IPS DF 6.9 (cell line): Measurements from ENCODE around the gene GALNT2.

ENCODE experiments used
- DNase-seq: peaks from one replicate; pipeline ENCODE4 v3.0.0-alpha.2; 2013; ENCODE audit warnings: low read depth, low spot score
- H3K27ac ChIP-seq: one replicate; pipeline ENCODE4 v1.5.1; 2013; ENCODE audit warnings: low read length, control low read depth
- H3K27me3 ChIP-seq: 2 replicates; pipeline ENCODE4 v1.6.1; 2013; ENCODE audit warnings: mild to moderate bottlenecking, low read length; ENCODE audit not compliant: control insufficient read depth, insufficient read depth
- H3K36me3 ChIP-seq: 2 replicates; pipeline ENCODE4 v1.6.1; 2013; ENCODE audit warnings: low read length; ENCODE audit not compliant: control insufficient read depth, insufficient read depth
- H3K4me1 ChIP-seq: 2 replicates; pipeline ENCODE4 v1.6.1; 2013; ENCODE audit warnings: low read length; ENCODE audit not compliant: control insufficient read depth, insufficient read depth
- H3K4me3 ChIP-seq: 2 replicates; pipeline ENCODE4 v1.5.1; 2013; ENCODE audit warnings: mild to moderate bottlenecking, low read length
- H3K9me3 ChIP-seq: 2 replicates; pipeline ENCODE4 v1.6.1; 2013; ENCODE audit warnings: low read length, inconsistent platforms; ENCODE audit not compliant: control insufficient read depth, insufficient read depth
- WGBS: extraction: QIAGEN DNeasy Blood & Tissue Kit; methylation state at CpG from one replicate; pipeline ENCODE4 v1.1.7; 2013; ENCODE audit warnings: mixed read lengths, missing lambda C conversion rate; ENCODE audit not compliant: insufficient read length, insufficient coverage; 5-methylcytosine and 5-hydroxymethylcytosine counted together

Gene GALNT2

DNA sequence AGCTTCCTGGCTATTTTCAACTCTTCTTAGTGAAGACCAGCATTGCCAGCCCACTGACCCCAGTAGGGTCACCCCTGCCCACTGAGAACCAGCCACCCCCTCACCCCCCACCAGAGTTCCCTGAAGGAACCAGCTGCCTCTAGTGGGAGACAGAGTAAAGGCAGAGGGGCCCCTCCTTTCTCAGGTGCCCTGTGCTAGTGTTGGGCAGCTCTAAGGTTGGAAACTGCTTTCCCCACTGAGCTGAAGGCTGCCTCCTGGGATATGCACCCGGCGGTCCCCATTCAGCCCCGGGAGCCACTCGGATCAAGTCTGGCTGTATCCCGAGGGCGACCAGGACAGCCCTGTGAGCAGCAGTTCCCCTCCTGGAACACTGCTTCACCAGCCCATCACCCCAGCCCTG, 248.1 kb downstream of the GALNT2 start:
- Histone ChIP-seq H3K4me1 (peaks cover 3% of the 10 kb centered on the region; the same call in 1 of the 2 replicates), H3K9me3 (no peaks in the 10 kb centered on the region), H3K27ac (no peak overlapping the region), H3K4me3 (no peak overlapping the region), H3K27me3 (no peaks in the 10 kb centered on the region), H3K36me3 (no peaks in the 10 kb centered on the region)
- no peak for DNase-seq
- no CpG with 5 or more reads among the region's 6 CpGs for WGBS

DNA sequence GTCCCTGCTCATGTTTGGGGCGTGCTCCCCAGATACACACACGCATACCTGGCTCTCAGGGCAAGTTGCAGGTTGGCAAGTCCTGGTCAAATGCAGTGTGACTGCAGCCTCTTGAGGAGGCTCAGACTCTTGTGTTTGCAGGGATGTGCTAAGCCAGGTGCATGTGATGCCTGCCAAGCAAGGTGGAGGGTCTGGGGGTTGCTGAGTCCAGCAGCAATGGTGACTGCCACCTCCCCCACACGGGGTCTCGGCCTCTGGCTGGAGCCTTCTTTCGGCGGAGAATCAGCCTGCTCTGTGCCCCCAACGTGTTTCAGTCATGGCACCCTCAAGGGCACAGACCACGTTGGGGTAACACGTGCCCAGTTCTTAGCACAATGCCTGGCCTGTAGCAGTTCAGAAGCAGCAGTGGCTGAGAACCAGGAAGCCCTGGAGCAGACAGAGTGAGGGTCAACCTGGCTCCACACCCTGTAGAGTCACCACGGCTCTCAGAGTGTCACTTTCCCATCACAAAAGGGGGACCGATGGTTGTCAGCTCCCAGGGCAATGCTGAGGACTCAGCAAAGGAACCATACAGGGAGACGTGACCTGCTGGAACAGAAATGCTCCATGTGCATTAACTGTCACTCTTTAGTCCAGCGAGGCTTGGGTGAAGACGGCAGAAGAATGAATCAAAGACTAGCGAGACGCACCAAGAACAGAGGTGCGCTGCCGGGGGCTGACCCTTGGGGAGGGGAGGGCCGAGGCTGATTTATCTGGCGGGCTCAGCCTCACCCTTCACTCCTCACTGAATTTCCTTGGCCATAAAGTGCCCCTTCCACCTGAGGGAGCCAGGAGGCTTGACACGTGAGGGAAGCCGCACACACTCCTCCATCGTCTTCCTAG, 250.1 kb downstream of the GALNT2 start:
- DNase-seq, result no peak
- Histone ChIP-seq H3K9me3 (no peaks in the 10 kb centered on the region), H3K27ac (no peak overlapping the region), H3K4me1 (0 out of 2 replicates have a peak, but pooled peaks cover 2% of the 10 kb centered on the region), H3K27me3 (no peaks in the 10 kb centered on the region), H3K4me3 (no peak overlapping the region), H3K36me3 (0 out of 2 replicates have a peak, but pooled peaks cover 1% of the 10 kb centered on the region)
- WGBS, result no CpG with 5 or more reads among the region's 23 CpGs

DNA sequence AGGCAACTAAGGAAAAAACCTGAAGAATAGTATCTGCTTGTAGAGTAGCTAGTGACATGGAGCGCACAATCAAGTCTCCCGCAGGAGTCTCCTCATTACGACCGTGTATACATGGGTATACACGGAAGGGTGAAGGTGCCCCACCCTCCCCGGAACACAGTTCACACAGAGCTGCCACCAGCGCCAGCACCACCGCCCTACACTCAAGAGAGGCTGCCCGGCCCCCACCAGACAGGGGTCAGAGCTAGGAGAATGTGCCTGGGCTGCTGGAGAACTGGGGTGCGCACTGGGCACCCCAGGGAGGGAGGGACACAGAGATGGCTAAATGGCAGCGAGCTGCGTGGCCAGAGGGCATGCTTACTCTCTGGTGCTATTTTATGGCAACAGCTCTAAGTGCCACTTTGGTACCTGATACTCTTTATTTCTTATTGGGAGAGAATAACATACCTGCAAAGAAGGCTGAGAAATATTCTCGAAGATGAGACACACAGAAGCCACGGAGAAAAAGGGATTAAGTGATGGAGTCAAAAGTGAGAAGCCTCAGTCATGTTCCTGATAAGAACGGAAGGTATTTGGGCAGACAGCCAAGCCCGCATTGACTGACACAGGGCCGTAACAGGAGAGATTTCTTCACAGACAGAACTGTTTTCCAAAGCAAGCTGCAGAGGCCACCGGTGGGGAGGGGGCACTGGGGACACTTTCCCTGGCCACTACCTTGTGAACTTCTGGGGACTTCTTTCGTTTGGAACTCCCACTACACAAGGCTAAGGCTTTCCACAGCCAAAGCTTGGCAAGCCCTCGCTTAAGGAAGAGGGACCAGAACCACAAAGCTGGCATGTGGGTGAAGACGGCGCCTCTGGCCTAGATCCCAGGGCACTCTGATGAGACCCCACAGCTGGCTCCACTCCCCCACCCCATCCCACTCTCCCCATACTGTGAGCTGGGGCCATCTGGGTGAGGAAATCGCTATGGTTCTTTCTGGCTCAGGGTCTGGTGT, 251.1 kb downstream of the GALNT2 start:
- Histone ChIP-seq H3K9me3 (no peaks in the 10 kb centered on the region), H3K27me3 (no peaks in the 10 kb centered on the region), H3K27ac (no peak overlapping the region), H3K4me1 (0 out of 2 replicates have a peak, but pooled peaks cover 2% of the 10 kb centered on the region), H3K36me3 (0 out of 2 replicates have a peak, but pooled peaks cover 4% of the 10 kb centered on the region), H3K4me3 (no peak overlapping the region)
- no CpG with 5 or more reads among the region's 23 CpGs for WGBS
- DNase-seq, result no peak

DNA sequence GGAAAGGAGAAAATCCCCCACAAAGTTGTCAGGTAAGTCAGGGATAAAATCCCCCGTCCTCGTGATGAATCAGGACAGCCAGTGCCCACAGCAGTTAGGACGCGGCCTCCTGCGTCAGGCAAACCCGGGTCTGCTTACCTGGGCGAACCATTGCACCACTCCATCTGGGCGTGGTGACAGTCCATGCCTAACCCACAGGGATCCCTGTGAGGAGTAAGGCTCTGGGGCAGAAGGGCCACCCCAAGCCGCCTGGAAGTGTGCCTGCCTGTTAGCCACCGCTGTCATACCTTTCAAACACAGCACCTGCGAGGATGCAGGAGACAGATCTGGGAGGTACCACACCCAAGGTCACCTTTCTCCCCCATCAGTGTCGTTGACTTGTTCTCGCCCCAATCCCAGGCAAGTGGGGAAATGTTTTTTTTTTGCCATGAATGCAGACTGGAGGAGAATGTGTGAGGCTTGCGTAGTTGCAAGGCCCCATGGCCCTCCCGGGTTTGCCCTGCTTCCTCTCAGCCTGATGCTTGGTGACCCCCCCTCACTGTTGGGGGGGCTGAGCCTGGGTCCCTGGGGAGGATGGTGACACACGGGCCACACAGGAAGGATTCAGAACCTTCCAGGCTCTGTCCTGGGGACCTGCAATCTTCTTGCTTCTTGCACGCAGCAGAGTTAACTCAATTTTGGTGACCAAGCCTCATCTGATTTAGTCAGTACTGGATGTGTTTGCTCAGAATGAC, 252.1 kb downstream of the GALNT2 start:
- Histone ChIP-seq H3K36me3 (0 out of 2 replicates have a peak, but pooled peaks cover 4% of the 10 kb centered on the region), H3K9me3 (no peaks in the 10 kb centered on the region), H3K4me3 (no peak overlapping the region), H3K4me1 (0 out of 2 replicates have a peak, but pooled peaks cover 2% of the 10 kb centered on the region), H3K27ac (no peak overlapping the region), H3K27me3 (no peaks in the 10 kb centered on the region)
- no peak for DNase-seq
- no CpG with 5 or more reads among the region's 17 CpGs for WGBS

DNA sequence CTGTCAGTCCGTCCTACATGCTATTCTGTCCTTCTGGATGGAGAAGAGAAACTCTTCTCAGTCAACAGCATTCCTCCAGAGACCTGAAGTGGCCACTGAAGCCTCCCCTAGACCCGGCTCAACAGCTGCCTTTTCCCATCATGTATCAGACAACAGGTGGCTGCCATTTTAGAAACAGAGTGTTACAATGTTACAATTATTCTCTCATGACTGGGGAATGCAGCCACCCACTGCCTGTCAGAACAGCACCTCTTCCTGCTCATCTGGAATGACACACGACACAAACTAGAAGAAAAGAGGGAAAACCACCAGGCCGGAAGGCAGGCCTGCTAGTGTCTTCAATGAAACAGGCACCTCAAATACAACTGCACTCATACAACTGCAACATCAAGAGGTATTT, 253.8 kb downstream of the GALNT2 start:
- H3K27me3 ChIP-seq, result no peaks in the 10 kb centered on the region
- no CpG with 5 or more reads among the region's 4 CpGs for WGBS
- 0 out of 2 replicates have a peak, but pooled peaks cover 2% of the 10 kb centered on the region for H3K4me1 ChIP-seq
- peaks cover 9% of the 10 kb centered on the region; the same call in 1 of the 2 replicates for H3K36me3 ChIP-seq
- no peak for DNase-seq
- no peak overlapping the region for H3K4me3 ChIP-seq
- no peaks in the 10 kb centered on the region for H3K9me3 ChIP-seq
- H3K27ac ChIP-seq, result no peak overlapping the region

DNA sequence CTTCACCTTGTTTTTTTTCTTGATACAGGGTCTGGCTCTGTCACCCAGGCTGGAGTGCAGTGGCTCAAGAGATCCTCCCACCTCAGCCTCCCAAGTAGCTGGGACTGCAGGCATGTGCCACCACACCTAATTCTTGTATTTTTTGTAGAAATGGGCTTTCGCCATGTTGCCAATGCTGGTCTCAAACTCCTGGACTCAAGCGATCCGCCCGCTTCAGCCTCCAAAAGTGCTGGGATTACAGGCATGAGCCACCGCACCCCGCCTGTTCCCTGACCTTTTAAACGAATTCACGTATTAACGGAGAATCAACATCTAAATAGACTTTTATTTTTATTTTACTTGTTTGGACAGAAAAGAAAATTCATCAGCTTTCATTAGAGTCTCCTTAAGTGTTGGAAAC, 254.3 kb downstream of the GALNT2 start:
- Histone ChIP-seq H3K9me3 (no peaks in the 10 kb centered on the region), H3K4me3 (no peak overlapping the region), H3K27ac (no peak overlapping the region), H3K27me3 (no peaks in the 10 kb centered on the region), H3K36me3 (peaks cover 9% of the 10 kb centered on the region; the same call in 1 of the 2 replicates), H3K4me1 (0 out of 2 replicates have a peak, but pooled peaks cover 2% of the 10 kb centered on the region)
- WGBS, result no CpG with 5 or more reads among the region's 9 CpGs
- no peak for DNase-seq

DNA sequence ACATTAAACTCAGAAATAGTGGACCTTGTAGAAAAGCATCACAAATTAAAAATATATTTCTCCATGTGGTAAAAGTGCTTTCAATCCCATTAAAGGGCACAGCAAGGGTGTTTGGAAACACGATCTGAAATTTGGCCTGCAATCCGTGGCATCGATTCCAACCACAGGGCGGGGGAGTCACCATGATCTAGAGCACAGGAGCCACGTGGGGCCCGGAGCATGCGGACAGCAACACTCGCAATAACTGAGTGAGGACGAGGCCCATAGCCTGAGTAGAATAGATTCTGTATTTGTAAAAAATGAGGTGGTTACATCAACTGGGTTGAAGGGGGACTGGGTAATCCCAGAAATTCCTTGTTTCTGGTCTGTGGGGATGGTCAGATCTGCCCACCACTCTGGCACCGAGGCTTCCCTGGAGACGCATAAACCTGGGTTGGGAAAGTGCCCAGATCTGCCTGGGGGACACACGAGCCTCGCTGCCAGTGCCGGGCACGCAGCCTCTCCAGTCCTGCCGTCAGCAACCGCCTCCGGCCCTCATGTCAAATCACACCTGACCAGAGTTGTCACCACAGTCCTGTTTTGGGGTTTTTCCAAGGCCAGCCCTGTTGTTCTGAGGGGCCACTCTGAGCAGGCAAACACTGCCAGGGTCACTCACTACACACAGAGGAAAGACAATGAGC, 254.8 kb downstream of the GALNT2 start:
- WGBS, result no CpG with 5 or more reads among the region's 18 CpGs
- no peaks in the 10 kb centered on the region for H3K27me3 ChIP-seq

DNA sequence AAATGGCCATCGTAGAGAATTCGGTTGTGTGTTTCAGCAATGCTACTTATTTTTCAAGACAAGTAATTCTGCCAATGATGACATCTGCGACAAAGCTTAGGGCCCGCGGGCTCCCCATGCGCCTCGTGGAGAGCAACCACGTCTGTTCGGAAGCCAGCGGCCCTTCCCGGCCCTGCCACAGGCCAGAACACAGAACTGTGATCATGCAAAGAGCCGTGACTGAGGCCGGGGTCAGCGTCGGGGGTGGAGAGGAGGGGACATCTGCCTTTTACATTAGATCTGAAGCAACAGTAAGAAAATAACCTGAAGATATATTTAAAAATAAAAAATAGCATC, 255.4 kb downstream of the GALNT2 start:
- H3K9me3 ChIP-seq, result no peaks in the 10 kb centered on the region
- DNase-seq, result no peak
- H3K27me3 ChIP-seq, result no peaks in the 10 kb centered on the region
- no peak overlapping the region for H3K4me3 ChIP-seq
- H3K27ac ChIP-seq, result no peak overlapping the region
- peaks cover 9% of the 10 kb centered on the region; the same call in 1 of the 2 replicates for H3K36me3 ChIP-seq
- no CpG with 5 or more reads among the region's 15 CpGs for WGBS
- no peaks in the 10 kb centered on the region; the same call in 1 of the 2 replicates for H3K4me1 ChIP-seq

More for the DNA sequence above, 254.8 kb downstream of the GALNT2 start:
- H3K36me3 ChIP-seq, result peaks cover 9% of the 10 kb centered on the region; the same call in 1 of the 2 replicates
- DNase-seq, result no peak
- no peaks in the 10 kb centered on the region for H3K9me3 ChIP-seq
- H3K4me1 ChIP-seq, result peaks cover 2% of the 10 kb centered on the region; the same call in 1 of the 2 replicates
- H3K27ac ChIP-seq, result no peak overlapping the region
- no peak overlapping the region for H3K4me3 ChIP-seq

DNA sequence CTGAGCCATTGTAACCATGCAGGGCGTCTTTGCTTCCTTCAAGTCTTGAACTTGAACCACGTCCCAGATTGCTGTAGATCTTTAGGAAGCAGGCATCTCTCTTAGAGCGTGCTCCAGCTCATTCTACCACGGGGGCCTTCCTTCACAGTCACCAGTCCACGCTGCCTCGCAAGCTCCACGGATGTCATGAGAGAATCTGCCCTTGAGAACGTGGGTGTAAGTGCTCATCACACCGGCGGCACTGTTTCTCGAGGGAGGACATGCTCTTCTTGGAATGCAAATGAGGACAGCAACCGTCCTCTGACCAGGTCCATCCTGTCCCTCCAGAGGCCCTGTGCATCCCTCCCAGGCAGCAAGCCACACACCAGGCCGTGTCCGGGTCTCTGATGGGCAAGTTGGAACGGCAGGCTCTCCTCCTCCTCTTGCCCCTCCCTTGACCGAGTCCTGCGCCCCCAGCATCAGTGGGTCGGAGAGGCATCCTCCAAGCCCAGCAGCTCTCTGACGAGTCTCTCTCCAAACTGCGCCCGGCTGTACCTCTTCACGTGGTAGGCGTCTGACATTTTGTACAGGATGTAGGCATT, 256.0 kb downstream of the GALNT2 start:
- Histone ChIP-seq H3K27me3 (no peaks in the 10 kb centered on the region), H3K4me1 (no peaks in the 10 kb centered on the region; the same call in 1 of the 2 replicates), H3K36me3 (peaks cover 9% of the 10 kb centered on the region; the same call in 1 of the 2 replicates), H3K27ac (no peak overlapping the region), H3K9me3 (no peaks in the 10 kb centered on the region), H3K4me3 (no peak overlapping the region)
- DNase-seq, result no peak
- no CpG with 5 or more reads among the region's 23 CpGs for WGBS
